IMR-90 (cell line): ENCODE results near the gene TRNT1. TPM values are rescaled to one million over a fixed set of nuclear protein-coding genes. Genes with fewer than 3 reads are reported as not detected.

ENCODE experiments used
- ATAC-seq: fragments of 200-7000 bp; cut with Tn5 transposase; 2 replicates; pipeline ENCODE4 v1.9.1; 2020; ENCODE audit warnings: low read depth, mild to moderate bottlenecking, moderate library complexity
- BruUV-seq: library from RNA; stranded (reverse); fragments of 400-500 nt; replicated peaks from 2 replicates; lab custom pipeline; 2021; lab: Mats Ljungman, UMichigan
- CTCF ChIA-PET: fragments of 300-600 bp; formaldehyde crosslinking; extraction: SDS; loops from one replicate; lab custom pipeline; 2021; ENCODE audit warnings: antibody characterized with exemption; lab: Yijun Ruan, JAX
- POLR2A ChIA-PET: fragments of 300-600 bp; sonication (Branson Sonifier 250); formaldehyde crosslinking; loops from one replicate; lab custom pipeline; 2022; ENCODE audit warnings: antibody characterized with exemption; ENCODE audit not compliant: unreplicated experiment; lab: Charles Lee
- DNase-seq: peaks from one replicate; pipeline ENCODE4 v3.0.0; 2013
- H2AFZ ChIP-seq: replicated peaks from 2 replicates; pipeline ENCODE3; 2013; ENCODE audit warnings: low read length, mild to moderate bottlenecking; ENCODE audit not compliant: poor library complexity
- H2AK5ac ChIP-seq: 2 replicates; pipeline ENCODE4 v1.6.1; 2013; ENCODE audit warnings: low read depth, low read length, inconsistent platforms
- H2AK9ac ChIP-seq: replicated peaks from 2 replicates; pipeline ENCODE3; 2013; ENCODE audit warnings: mild to moderate bottlenecking, low read depth, low read length, moderate library complexity; ENCODE audit not compliant: poor library complexity
- H2BK120ac ChIP-seq: 2 replicates; pipeline ENCODE4 v1.6.1; 2013; ENCODE audit warnings: low read depth, low read length, inconsistent platforms
- H2BK15ac ChIP-seq: 3 replicates; pipeline ENCODE4 v1.6.1; 2013; ENCODE audit warnings: low read depth, low read length, inconsistent platforms
- H2BK20ac ChIP-seq: 2 replicates; pipeline ENCODE4 v1.6.1; 2013; ENCODE audit warnings: low read depth, mild to moderate bottlenecking, inconsistent platforms, low read length, moderate library complexity
- H2BK5ac ChIP-seq: 2 replicates; pipeline ENCODE4 v1.6.1; 2013; ENCODE audit warnings: mild to moderate bottlenecking, low read depth, low read length, inconsistent platforms; ENCODE audit not compliant: poor library complexity, severe bottlenecking
- H3K14ac ChIP-seq: replicated peaks from 2 replicates; pipeline ENCODE4 v1.6.1; 2013; ENCODE audit warnings: low read depth, low read length, inconsistent platforms
- H3K18ac ChIP-seq: 2 replicates; pipeline ENCODE4 v1.6.1; 2013; ENCODE audit warnings: low read depth, low read length, control low read depth
- H3K23ac ChIP-seq: 2 replicates; pipeline ENCODE4 v1.6.1; 2013; ENCODE audit warnings: low read depth, low read length, inconsistent platforms
- H3K27ac ChIP-seq: 2 replicates; pipeline ENCODE4 v1.5.1; 2013; ENCODE audit warnings: mild to moderate bottlenecking, control low read depth, low read length; ENCODE audit not compliant: insufficient read depth
- H3K27me3 ChIP-seq: 2 replicates; pipeline ENCODE4 v1.6.1; 2013; ENCODE audit warnings: low read length; ENCODE audit not compliant: control insufficient read depth, insufficient read depth
- H3K36me3 ChIP-seq: 2 replicates; pipeline ENCODE4 v1.6.1; 2013; ENCODE audit warnings: low read length, mixed read lengths; ENCODE audit not compliant: control insufficient read depth, insufficient read depth
- H3K4ac ChIP-seq: 2 replicates; pipeline ENCODE4 v1.6.1; 2013; ENCODE audit warnings: low read depth, low read length, inconsistent platforms
- H3K4me1 ChIP-seq: 2 replicates; pipeline ENCODE4 v1.6.1; 2013; ENCODE audit warnings: low read length, mixed read lengths; ENCODE audit not compliant: control insufficient read depth, insufficient read depth
- H3K4me2 ChIP-seq: 2 replicates; pipeline ENCODE4 v1.6.1; 2013; ENCODE audit warnings: low read depth, mild to moderate bottlenecking, control low read depth, low read length, moderate library complexity
- H3K4me3 ChIP-seq: 2 replicates; pipeline ENCODE4 v1.5.1; 2013; ENCODE audit warnings: low read depth, mild to moderate bottlenecking, control low read depth, low read length, moderate library complexity; ENCODE audit not compliant: insufficient read depth
- H3K56ac ChIP-seq: 2 replicates; pipeline ENCODE4 v1.6.1; 2013; ENCODE audit warnings: low read length, inconsistent platforms; ENCODE audit not compliant: insufficient read depth; ENCODE audit errors: extremely low read depth
- H3K79me1 ChIP-seq, 2 experiments: 2 replicates each; pipeline ENCODE4 v1.6.1; 2013; ENCODE audit warnings: low read length in 2 of 2, inconsistent platforms in 1 of 2, low read depth in 1 of 2
- H3K9ac ChIP-seq: 2 replicates; pipeline ENCODE4 v1.6.1; 2013; ENCODE audit warnings: low read depth, low read length, control low read depth
- H3K9me1 ChIP-seq: 2 replicates; pipeline ENCODE4 v1.6.1; 2013; ENCODE audit warnings: low read length, inconsistent platforms; ENCODE audit not compliant: insufficient read depth
- H3K9me3 ChIP-seq: 2 replicates; pipeline ENCODE4 v1.6.1; 2013; ENCODE audit warnings: low read length; ENCODE audit not compliant: control insufficient read depth, insufficient read depth
- H4K20me1 ChIP-seq: 2 replicates; pipeline ENCODE4 v1.6.1; 2013; ENCODE audit warnings: low read length, inconsistent platforms; ENCODE audit not compliant: insufficient read depth
- H4K5ac ChIP-seq: 2 replicates; pipeline ENCODE4 v1.6.1; 2013; ENCODE audit warnings: mild to moderate bottlenecking, low read depth, low read length, control low read depth
- H4K8ac ChIP-seq, 2 experiments: 2 replicates each; pipeline ENCODE4 v1.6.1; 2013; ENCODE audit warnings: low read depth in 2 of 2, low read length in 2 of 2, control low read depth in 1 of 2, inconsistent platforms in 1 of 2
- H4K91ac ChIP-seq: 2 replicates; pipeline ENCODE4 v1.6.1; 2013; ENCODE audit warnings: low read depth, low read length, inconsistent platforms; ENCODE audit not compliant: insufficient read depth
- BHLHE40 ChIP-seq: fragments of 150-350 bp; IDR thresholded peaks from 2 replicates; pipeline ENCODE4 v1.6.1; 2016; ENCODE audit warnings: mild to moderate bottlenecking, low read depth, low read length
- CEBPB ChIP-seq: IDR thresholded peaks from 2 replicates; pipeline ENCODE4 v1.6.1; 2012; ENCODE audit warnings: low read depth, low read length, improper control_type of control experiment
- CHD1 ChIP-seq: IDR thresholded peaks from 2 replicates; pipeline ENCODE4 v1.6.1; 2012; ENCODE audit warnings: low read depth, low read length, improper control_type of control experiment
- WGBS, 2 experiments: methylation state at CpG; one replicate each; pipeline versions ENCODE4 v1.1.5 to v1.1.7; 2013; ENCODE audit warnings: missing lambda C conversion rate in 2 of 2; ENCODE audit not compliant: insufficient read length in 1 of 2; ENCODE audit errors: extremely low coverage in 2 of 2; 5-methylcytosine and 5-hydroxymethylcytosine counted together
- dilution Hi-C: fragments of 300-500 bp; cut with HindIII; formaldehyde crosslinking; loops from one replicate; pipeline ENCODE4 v1.14.3; 2018; ENCODE audit warnings: low sequenced_read_pairs; ENCODE audit not compliant: unreplicated experiment
- in situ Hi-C: fragments of 300-500 bp; cut with MboI; formaldehyde crosslinking; loops from 3 replicates; pipeline ENCODE4 v1.14.3; 2019; ENCODE audit warnings: low sequenced_read_pairs, inconsistent platforms, mixed read lengths
- intact Hi-C: fragments of 100-400 bp; cut with micrococcal nuclease; formaldehyde crosslinking; loops from 2 replicates; pipeline ENCODE4 v1.10.0; 2022
- polyA plus RNA-seq, 3 experiments: library from polyadenylated mRNA; depleted of rRNA; stranded (reverse); fragments of >200 nt; gene quantifications; 2 replicates each; pipeline ENCODE4 v1.2.3, GENCODE V29; 2012; ENCODE audit warnings: low replicate concordance in 1 of 3
- total RNA-seq: library from RNA; depleted of rRNA; stranded (reverse); fragments of >200 nt; gene quantifications from 2 replicates; pipeline ENCODE4 v1.2.3, GENCODE V29; 2012

The TRNT1 gene
- total and polyA plus RNA-seq, 2 of the 4 experiments (the other 2 are of a cell fraction), result 11.8 to 12.3 TPM

DNA sequence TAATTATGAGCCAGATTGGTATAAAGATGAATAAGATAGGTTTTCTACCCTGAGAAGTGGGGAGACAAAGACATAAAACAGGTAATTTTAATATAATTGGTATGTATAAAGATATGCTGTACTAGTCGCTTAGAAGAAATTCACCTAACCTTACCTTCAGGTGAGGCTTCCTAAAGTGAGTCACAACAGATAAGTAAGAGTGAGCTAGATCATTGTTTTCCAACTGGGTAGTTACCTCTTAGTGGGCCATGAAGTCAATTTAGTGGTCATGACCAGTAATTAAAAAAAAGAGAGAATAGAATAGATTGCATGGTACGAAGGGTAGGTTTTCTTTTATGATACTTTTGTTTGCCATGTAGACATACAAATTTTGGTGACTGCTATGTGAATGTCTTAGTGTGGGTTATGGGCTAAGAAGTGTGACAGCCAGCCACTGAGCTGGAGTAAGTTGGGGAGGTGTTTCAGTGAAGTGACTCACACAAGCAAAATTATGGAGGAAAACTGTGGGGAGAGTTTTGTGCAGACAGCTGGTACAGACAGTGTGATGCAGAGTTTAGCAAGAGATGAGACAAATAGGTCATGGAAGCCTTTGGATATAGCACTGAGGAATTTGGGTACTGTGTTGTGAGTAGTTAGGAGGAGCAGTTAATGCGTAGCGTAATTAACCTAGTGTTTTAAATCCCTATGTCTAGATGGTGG, 8.2 kb downstream of the TRNT1 start:
- POLR2A ChIA-PET, result no interaction called here
- peaks cover 15% of the 10 kb centered on the region for H4K20me1 ChIP-seq
- BruUV-seq, result no TSS peak

More for the DNA sequence above, 8.2 kb downstream of the TRNT1 start:
- H2AK9ac ChIP-seq, result no peak overlapping the region
- H2BK20ac ChIP-seq, result no peak overlapping the region
- intact Hi-C loops, result loop anchor here (2.0 kb wide), 1 partner anchor 14 kb away; no protein-coding TSS in a partner anchor
- H2AFZ ChIP-seq, result no peak overlapping the region
- no peak overlapping the region for H2BK120ac ChIP-seq
- no peak overlapping the region for H2AK5ac ChIP-seq
- H3K56ac ChIP-seq, result no peak overlapping the region
- no peaks in the 10 kb centered on the region for H3K9me3 ChIP-seq
- H3K27me3 ChIP-seq, result no peaks in the 10 kb centered on the region
- CTCF ChIA-PET, result interaction anchor here (1.0 kb wide), 1 partner anchor 24 kb away, joined by 4 read pairs; no protein-coding TSS in a partner anchor
- H4K91ac ChIP-seq, result no peak overlapping the region
- H3K4me1 ChIP-seq, result no peaks in the 10 kb centered on the region; the same call in 1 of the 2 replicates
- no peak overlapping the region for H2BK5ac ChIP-seq
- no peak overlapping the region for H3K27ac ChIP-seq
- TF ChIP-seq CEBPB (peak; percentile 33; the same call in 1 of the 2 replicates), BHLHE40 (no peak), CHD1 (no peak)
- dilution Hi-C loops, result no loop called here
- H3K18ac ChIP-seq, result no peak overlapping the region
- H3K9ac ChIP-seq, result no peak overlapping the region
- no peak overlapping the region for H4K8ac ChIP-seq
- no peak overlapping the region for H4K5ac ChIP-seq
- H3K4me3 ChIP-seq, result no peak overlapping the region
- DNase-seq, result peak; percentile 60
- no peak overlapping the region for H3K4ac ChIP-seq
- in situ Hi-C loops, result no loop called here
- H3K79me1 ChIP-seq, result peaks cover 9 to 19% of the 10 kb centered on the region in 2 experiments
- H3K14ac ChIP-seq, result no peak overlapping the region
- WGBS, 2 experiments, result 100% methylated on average over 1 of the region's 4 CpGs; no CpG with 5 or more reads in 1 of the 2 experiments
- no peak overlapping the region for H3K4me2 ChIP-seq
- H3K9me1 ChIP-seq, result peaks cover 4% of the 10 kb centered on the region; the same call in 1 of the 2 replicates
- no peak overlapping the region for H3K23ac ChIP-seq
- peak; percentile 85 for ATAC-seq
- peaks cover 12% of the 10 kb centered on the region for H3K36me3 ChIP-seq
- H2BK15ac ChIP-seq, result no peak overlapping the region
